SK-N-DZ (cell line): ENCODE data around the gene LCLAT1.

ENCODE experiments used
- DNase-seq: peaks from one replicate; pipeline ENCODE4 v3.0.0-alpha.2; 2015; ENCODE audit warnings: low spot score

LCLAT1 gene

GRCh38 chr2:30422444-30423040 is 24.5 kb upstream of the LCLAT1 start:
- no peak for DNase-seq

DNA sequence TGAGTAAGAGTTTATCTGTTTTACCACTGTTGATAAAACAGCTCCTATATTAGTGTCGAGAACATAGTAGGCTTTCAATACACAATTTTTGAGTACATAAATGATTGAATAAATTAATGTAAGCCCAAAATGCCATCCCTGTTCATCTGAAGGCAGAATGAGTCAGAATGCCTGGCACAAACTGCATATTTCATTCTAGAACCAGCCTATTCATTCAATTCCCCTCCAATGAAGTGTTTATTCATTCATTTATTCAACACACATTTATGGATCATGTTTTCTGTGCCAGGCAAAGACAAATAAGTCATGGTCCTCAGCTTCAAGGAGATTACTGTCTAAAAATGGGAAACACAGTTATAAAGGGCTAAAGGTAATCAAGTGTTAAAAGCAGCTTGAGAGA is 22.8 kb upstream of the LCLAT1 start:
- DNase-seq, result no peak

- DNase-seq, result peak; percentile 36
Observed at GRCh38 chr2:30425326-30425725, 21.7 kb upstream of the LCLAT1 start.

GRCh38 chr2:30427606-30428347 is 19.3 kb upstream of the LCLAT1 start:
- peak; percentile 91 for DNase-seq

DNA sequence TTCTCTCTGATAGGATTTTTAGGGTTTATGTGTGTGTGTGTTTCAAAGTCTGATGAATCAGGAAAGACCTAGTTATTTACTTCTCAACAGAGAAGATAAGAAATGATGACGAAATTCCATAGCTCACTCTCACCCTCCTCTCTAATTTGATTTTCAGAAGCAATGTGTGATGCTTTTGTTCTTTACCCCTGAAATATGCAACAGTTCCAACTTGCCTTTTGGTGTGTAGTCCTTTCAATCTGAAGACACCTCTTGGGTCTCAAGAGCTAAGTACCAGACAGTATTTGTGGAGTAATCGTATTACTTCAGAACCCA is 18.7 kb upstream of the LCLAT1 start:
- no peak for DNase-seq

- no peak for DNase-seq
Observed at GRCh38 chr2:30428827-30429461, 18.1 kb upstream of the LCLAT1 start.

GRCh38 chr2:30433541-30434299 is 13.3 kb upstream of the LCLAT1 start:
- no peak for DNase-seq

- no peak for DNase-seq
Observed at GRCh38 chr2:30434708-30435107, 12.3 kb upstream of the LCLAT1 start.

DNA sequence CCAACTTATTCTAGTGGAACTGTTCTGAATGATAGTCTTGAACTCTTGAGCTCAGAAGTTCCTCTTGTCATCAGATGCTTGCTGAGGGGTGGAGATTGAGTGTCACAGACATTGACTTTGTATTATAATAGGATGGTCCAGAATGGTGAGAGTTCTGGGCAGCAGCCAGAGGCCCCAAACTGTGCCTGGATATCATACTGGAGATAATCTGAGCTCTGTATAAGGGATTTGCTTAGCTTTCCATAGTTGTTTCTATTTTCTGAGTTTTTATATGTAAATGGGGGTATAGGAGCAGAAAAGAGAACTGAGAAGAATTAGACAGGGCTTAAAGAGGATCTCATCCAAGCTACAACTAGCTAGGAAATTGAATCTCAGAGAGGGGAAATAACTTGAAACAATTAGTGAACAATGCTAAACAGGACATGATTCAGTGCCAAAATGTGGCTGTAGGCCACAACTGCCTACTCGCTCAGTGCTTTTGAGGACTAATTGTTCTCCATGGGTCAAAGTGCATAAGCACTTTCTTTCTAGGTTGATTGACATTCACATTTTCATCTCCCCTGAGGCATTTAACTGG is 10.1 kb upstream of the LCLAT1 start:
- DNase-seq, result no peak

DNA sequence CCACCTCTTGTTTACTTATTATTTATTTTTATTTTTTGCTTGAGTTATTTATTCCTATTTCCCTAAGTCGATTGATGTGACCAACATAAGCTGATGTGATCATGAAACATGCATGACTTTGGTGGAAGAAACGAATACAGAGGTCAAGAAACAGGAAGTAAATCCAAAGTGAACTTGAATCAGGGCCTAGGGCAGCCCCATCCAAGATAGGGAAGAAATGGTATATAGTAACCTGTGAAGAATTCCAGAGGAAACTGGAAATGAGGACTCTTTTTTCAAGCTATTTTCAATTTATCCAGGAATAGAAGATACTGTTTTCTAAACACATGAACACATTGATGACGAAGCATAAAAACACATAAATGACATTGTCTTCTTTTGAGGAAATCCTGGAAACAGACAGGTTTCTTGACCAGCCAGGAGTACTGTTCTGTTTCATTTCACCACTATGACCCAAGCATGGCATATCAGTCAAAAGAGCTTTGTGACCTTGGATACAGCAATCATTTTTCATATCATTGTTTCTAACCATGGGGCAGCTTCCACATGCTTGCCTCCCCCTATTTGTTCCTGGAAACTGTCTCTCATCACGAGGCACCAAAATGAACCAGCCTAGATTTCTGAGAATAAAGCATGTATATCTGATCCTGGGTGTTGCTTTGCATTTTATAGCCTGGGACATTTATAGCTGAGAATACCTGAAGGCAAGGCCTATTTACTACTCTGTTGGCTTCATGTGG is 9.1 kb upstream of the LCLAT1 start:
- no peak for DNase-seq

DNA sequence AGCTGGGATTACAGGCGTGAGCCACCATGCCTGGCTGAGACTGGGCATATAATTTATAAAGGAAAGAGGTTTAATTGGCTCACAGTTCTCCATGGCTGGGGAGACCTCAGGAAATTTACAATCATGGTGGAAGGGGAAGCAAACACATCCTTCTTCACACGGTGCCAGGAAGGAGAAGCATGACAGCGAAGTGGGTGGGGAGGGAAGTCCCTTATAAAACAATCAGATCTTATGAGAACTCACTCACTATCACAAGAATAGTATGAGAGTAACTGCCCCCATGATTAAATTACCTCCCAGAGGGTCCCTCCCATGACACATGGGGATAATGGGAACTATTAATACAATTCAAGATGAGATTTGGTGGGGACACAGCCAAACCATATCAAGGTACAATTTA is 7.8 kb upstream of the LCLAT1 start:
- no peak for DNase-seq

GRCh38 chr2:30439879-30440278 is 7.2 kb upstream of the LCLAT1 start:
- DNase-seq, result no peak

- DNase-seq, result no peak
Observed at GRCh38 chr2:30441023-30441422, 6.0 kb upstream of the LCLAT1 start.

GRCh38 chr2:30443081-30443480 is 4.0 kb upstream of the LCLAT1 start:
- no peak for DNase-seq

GRCh38 chr2:30444273-30444672 is 2.8 kb upstream of the LCLAT1 start:
- no peak for DNase-seq

DNA sequence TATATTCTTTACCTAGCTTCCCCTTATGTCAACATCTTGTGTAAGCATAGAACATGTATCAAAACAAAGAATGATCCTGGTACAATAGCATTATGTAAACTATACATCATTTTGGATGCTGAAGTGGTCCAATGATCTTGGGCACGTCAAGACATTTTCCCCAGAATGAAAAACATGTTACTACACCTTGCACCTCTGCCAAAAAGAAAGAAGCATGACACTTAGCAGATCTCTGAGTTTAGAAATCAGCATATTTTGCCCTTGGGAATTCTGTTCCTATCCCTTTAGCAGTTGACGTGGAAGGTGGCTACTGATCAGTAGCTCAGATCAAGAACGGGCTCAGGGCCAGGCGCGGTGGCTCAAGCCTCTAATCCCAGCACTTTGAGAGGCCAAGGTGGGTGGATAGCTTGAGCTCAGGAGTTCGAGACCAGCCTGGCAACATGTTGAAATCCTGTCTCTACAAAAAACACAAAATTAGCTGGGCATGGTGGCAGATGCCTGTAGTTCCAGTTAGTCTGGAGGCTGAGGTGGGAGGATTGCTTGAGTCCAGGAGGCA is 1.7 kb upstream of the LCLAT1 start:
- DNase-seq, result no peak

DNA sequence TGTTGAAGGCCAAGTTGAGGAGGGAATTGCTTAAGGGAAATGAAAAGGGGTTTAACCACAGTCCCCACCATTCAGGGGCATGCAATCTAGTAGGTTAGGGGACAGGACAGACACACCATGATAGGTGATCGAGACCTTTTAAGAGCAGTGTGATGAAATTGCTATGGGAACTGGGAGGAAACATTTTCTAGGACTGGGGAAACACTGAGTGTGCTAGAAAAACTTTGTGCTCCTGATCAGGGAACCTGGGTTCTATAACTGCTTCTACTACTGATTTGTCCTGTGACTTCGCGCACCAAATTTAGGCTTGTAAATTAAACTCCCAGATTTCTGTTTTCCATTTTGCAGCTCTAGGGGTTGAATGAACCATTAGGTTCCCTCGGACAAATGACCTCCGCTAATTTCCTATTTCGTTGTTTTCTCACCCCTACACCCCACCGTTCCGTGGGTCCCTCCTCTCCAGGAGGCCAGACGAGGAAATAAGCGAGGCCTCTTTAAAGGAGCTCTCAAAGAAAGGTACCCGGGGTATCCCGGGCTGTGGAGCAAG is 371 bp upstream of the LCLAT1 start:
- DNase-seq, result no peak

DNA sequence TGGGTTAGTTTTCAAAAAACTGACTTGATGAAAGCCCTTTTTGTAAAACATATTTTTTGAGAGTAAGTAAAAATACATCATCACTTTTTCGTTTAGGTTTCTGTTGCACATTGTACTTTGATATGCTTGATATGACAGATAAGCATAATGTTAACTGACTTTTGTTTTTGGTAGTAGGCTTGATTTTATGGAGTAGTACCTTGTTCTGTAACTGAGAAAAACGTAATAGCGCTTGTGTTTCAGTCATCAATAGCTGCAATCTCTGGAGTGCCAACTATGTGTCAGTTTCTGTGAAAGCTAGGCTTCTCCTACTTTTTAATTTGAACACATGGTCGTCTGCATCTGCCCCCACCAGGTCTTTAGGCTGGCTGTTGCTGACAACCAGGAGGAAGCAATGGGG is 1.3 kb downstream of the LCLAT1 start:
- DNase-seq, result no peak

- no peak for DNase-seq
Observed at GRCh38 chr2:30448866-30449265, 1.8 kb downstream of the LCLAT1 start.

- no peak for DNase-seq
Observed at GRCh38 chr2:30450025-30450424, 3.0 kb downstream of the LCLAT1 start.

GRCh38 chr2:30453498-30453897 is 6.5 kb downstream of the LCLAT1 start:
- DNase-seq, result no peak
